ENCODE measurements around the gene ITGB1BP2. TPM values are rescaled to one million over a fixed set of nuclear protein-coding genes. Genes with fewer than 3 reads are reported as not detected.
"Not testable (repeated sequence)": the region's sequence is repeated elsewhere in the genome, so short reads cannot be mapped to it uniquely, and the experiment has no call there.

Gene ITGB1BP2
- total and polyA plus RNA-seq, 2 of the 8 experiments (the other 6 are each of a cell fraction or from before 2014, with no cell fraction given) = 2.9 to 5.2 TPM

- TF ChIP-seq SAP30 (IDR thresholded peaks at IDR 0.05; ENCODE audit: insufficient read depth, insufficient replicate concordance, low read length) (no peak), KDM1A (IDR thresholded peaks at IDR 0.05; ENCODE audit: borderline replicate concordance, low read length) (no peak), GABPA (IDR thresholded peaks at IDR 0.05; ENCODE audit: borderline replicate concordance, insufficient read depth, low read length) (no peak), EGR1 (IDR thresholded peaks at IDR 0.05; ENCODE audit: borderline replicate concordance, low read depth, low read length) (no peak), SRF (IDR thresholded peaks at IDR 0.05; ENCODE audit: low read depth, low read length) (no peak), NRF1 (IDR thresholded peaks at IDR 0.05; ENCODE audit: low read depth, low read length) (no peak), TAF7 (optimal IDR thresholded peaks at IDR 0.05; ENCODE audit: borderline replicate concordance, low read depth, low read length) (no peak)
These were observed 20.2 kb downstream of the ITGB1BP2 start (continued) for GRCh38 chrX:71321731-71322130.

GRCh38 chrX:71324452-71324851 is 22.9 kb downstream of the ITGB1BP2 start:
- H3K56ac ChIP-seq (replicated peaks; ENCODE audit: insufficient read length, low read depth, low read length); H3K4me2 ChIP-seq (ENCODE audit: insufficient read depth in 1 of 2, low read depth in 2 of 2, low read length in 2 of 2); H3K9ac ChIP-seq (replicated peaks in 1 of 4; ENCODE audit: extremely low read depth in 1 of 4, low read depth in 3 of 4, low read length in 3 of 4); H2BK20ac ChIP-seq (ENCODE audit: low read length); H2AFZ ChIP-seq (ENCODE audit: low read length); FAIRE-seq; H3K4me1 ChIP-seq (replicated peaks in 1 of 4; ENCODE audit: control insufficient read depth in 3 of 4, insufficient read depth in 4 of 4, low read length in 3 of 4); H3K27me3 ChIP-seq (replicated peaks in 1 of 4; ENCODE audit: control insufficient read depth in 3 of 4, extremely low read depth in 1 of 4, insufficient read depth in 3 of 4, low read length in 3 of 4); H3K36me3 ChIP-seq (ENCODE audit: control insufficient read depth in 2 of 4, insufficient read depth in 4 of 4, low read length in 3 of 4); H2BK15ac ChIP-seq (ENCODE audit: low read length); H4K91ac ChIP-seq (replicated peaks; ENCODE audit: insufficient read length, low read length); H3K4me3 ChIP-seq (ENCODE audit: extremely low read depth in 1 of 4, insufficient read depth in 2 of 4, low read depth in 3 of 4, low read length in 4 of 4); H3K9me3 ChIP-seq (ENCODE audit: insufficient read depth in 2 of 2, low read depth in 1 of 2, low read length in 1 of 2); H2BK120ac ChIP-seq (replicated peaks; ENCODE audit: low read depth, low read length); H3K23ac ChIP-seq (ENCODE audit: insufficient read length); H4K8ac ChIP-seq (ENCODE audit: extremely low read depth, insufficient read depth, low read length); H3K79me2 ChIP-seq (ENCODE audit: control insufficient read depth in 1 of 2, insufficient read depth in 2 of 2, low read length in 2 of 2); H2BK12ac ChIP-seq (ENCODE audit: low read depth, low read length); H3K14ac ChIP-seq (ENCODE audit: insufficient read length); H3K18ac ChIP-seq (ENCODE audit: extremely low read depth, low read length); H2BK5ac ChIP-seq (ENCODE audit: low read depth, low read length); DNase-seq (ENCODE audit: low read depth in 1 of 2, low spot score in 2 of 2); H3K23me2 ChIP-seq (ENCODE audit: low read depth, low read length); H3K27ac ChIP-seq (ENCODE audit: low read depth, low read length); H4K20me1 ChIP-seq (replicated peaks in 1 of 2; ENCODE audit: control insufficient read depth in 1 of 2, insufficient read depth in 2 of 2, low read length in 2 of 2); H4K5ac ChIP-seq (ENCODE audit: insufficient read length, low read depth, low read length); H3K4ac ChIP-seq (replicated peaks; ENCODE audit: insufficient read length, low read depth, low read length); H3K79me1 ChIP-seq (ENCODE audit: low read depth, low read length); CTCF ChIA-PET (ENCODE audit: partially characterized antibody); H2AK5ac ChIP-seq (ENCODE audit: low read depth, low read length): not testable (repeated sequence)
- WGBS, 2 experiments (ENCODE audit: extremely low coverage in 1 of 2, insufficient coverage in 1 of 2, insufficient read length in 1 of 2, insufficient replicate concordance in 2 of 2, low coverage in 1 of 2, low lambda C conversion rate in 2 of 2, missing lambda C conversion rate in 1 of 2) = 92% methylated on average over 5 of the region's 11 CpGs; no CpG with 5 or more reads in 1 of the 2 experiments
- POLR2A ChIA-PET (ENCODE audit: partially characterized antibody) = interaction anchor here (0.6 to 1.9 kb wide), 2 partner anchors 28 to 50 kb away, joined by 3 to 5 read pairs; no protein-coding TSS in a partner anchor
